ENCODE measurements around the gene KCTD17. TPM values are rescaled to one million over a fixed set of nuclear protein-coding genes. Genes with fewer than 3 reads are reported as not detected.
A peak's percentile ranks its signal among the peaks of the same experiment; 100 is the strongest.

The KCTD17 gene
- total and polyA plus RNA-seq, 7 experiments from 2014 or later, result 10.3 to 44.5 (median 23.6) TPM

DNA sequence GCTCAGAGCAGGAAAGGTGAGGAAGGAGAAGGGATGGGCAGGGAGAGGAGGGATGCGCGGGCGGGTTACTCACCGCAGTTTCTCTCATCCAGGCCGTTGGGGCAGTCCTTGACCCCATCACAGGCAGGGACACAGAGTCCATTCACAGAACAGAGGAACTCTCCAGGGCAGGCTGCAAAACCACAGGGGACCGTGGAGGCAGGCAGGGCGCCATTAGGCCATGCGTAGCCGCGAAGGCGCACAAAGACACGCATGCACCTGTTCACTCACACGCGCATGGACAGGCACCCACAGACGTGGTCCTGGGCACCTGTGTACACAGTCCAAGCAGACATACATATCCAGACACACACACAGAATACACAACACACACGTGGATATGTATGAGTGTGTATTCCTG lies 23.0 kb downstream of the KCTD17 start:
- H3K9me3 Mint-ChIP-seq, result peaks cover 0 to 1% (median 0%) of the 10 kb centered on the region in 11 donors
- H3K27me3 ChIP-seq (ENCODE audit: control insufficient read depth in 2 of 2, insufficient read depth in 2 of 2, low read length in 2 of 2), result peaks cover 0 to 4% of the 10 kb centered on the region in 2 donors
- no peaks in the 10 kb centered on the region for H3K36me3 ChIP-seq (ENCODE audit: control insufficient read depth in 2 of 3, insufficient read depth in 3 of 3, low read length in 3 of 3)
- intact Hi-C loops (cut with micrococcal nuclease), result loop anchor here (10.0 kb wide), 2 partner anchors 350 to 410 kb away; partner anchors contain the start of genes ELFN2 (in 1 of the 2) and MFNG (in 1 of the 2)
- DNase-seq (no peak), ATAC-seq (no peak)
- H3K27ac Mint-ChIP-seq, result no peak overlapping the region
- H3K27ac ChIP-seq (ENCODE audit: low read depth, low read length), result no peak overlapping the region
- peaks cover 17 to 19% of the 10 kb centered on the region in 2 donors for H3K4me1 ChIP-seq (ENCODE audit: control insufficient read depth in 2 of 2, insufficient read depth in 2 of 2, low read length in 2 of 2)
- CTCF ChIA-PET, result interaction anchor here (0.9 kb wide), 1 partner anchor 125 kb away, joined by 3 read pairs; no protein-coding TSS in a partner anchor
- peaks cover 0 to 1% (median 0%) of the 10 kb centered on the region in 5 donors for H3K36me3 Mint-ChIP-seq
- H3K4me3 Mint-ChIP-seq, result no peak overlapping the region
- H3K4me3 ChIP-seq (ENCODE audit: low read length), result no peak overlapping the region
- H3K4me1 Mint-ChIP-seq, result peaks cover 14 to 23% (median 19%) of the 10 kb centered on the region in 7 donors
- POLR2A ChIA-PET, result no interaction called here
- no peaks in the 10 kb centered on the region for H3K9me3 ChIP-seq (ENCODE audit: control insufficient read depth in 2 of 3, low read length in 3 of 3)
- peaks cover 7 to 18% (median 13%) of the 10 kb centered on the region in 5 donors for H3K27me3 Mint-ChIP-seq

GRCh38 chr22:37075046-37075445 lies 23.5 kb downstream of the KCTD17 start:
- H3K36me3 Mint-ChIP-seq, result peaks cover 0 to 1% (median 0%) of the 10 kb centered on the region in 5 donors
- Histone ChIP-seq H3K4me1 (ENCODE audit: control insufficient read depth in 2 of 2, insufficient read depth in 2 of 2, low read length in 2 of 2) (peaks cover 23 to 24% of the 10 kb centered on the region in 2 donors), H3K36me3 (ENCODE audit: control insufficient read depth in 2 of 3, insufficient read depth in 3 of 3, low read length in 3 of 3) (no peaks in the 10 kb centered on the region), H3K9me3 (ENCODE audit: control insufficient read depth in 2 of 3, low read length in 3 of 3) (no peaks in the 10 kb centered on the region), H3K27me3 (ENCODE audit: control insufficient read depth in 2 of 2, insufficient read depth in 2 of 2, low read length in 2 of 2) (peaks cover 0 to 4% of the 10 kb centered on the region in 2 donors), H3K4me3 (ENCODE audit: low read length) (no peak overlapping the region), H3K27ac (ENCODE audit: low read depth, low read length) (no peak overlapping the region)
- CTCF ChIA-PET, result no interaction called here
- POLR2A ChIA-PET, result no interaction called here
- no peak overlapping the region for H3K4me3 Mint-ChIP-seq
- H3K9me3 Mint-ChIP-seq, result peaks cover 0 to 1% (median 0%) of the 10 kb centered on the region in 11 donors
- peaks cover 20 to 28% (median 24%) of the 10 kb centered on the region in 7 donors for H3K4me1 Mint-ChIP-seq
- no peak for DNase-seq
- ATAC-seq, result no peak
- intact Hi-C loops (cut with micrococcal nuclease), result loop anchor here (10.0 kb wide), 2 partner anchors 350 to 410 kb away; partner anchors contain the start of genes ELFN2 (in 1 of the 2) and MFNG (in 1 of the 2)
- H3K27me3 Mint-ChIP-seq, result peaks cover 1 to 13% (median 8%) of the 10 kb centered on the region in 5 donors
- H3K27ac Mint-ChIP-seq, result peak overlapping the region in 1 of 9 donors; percentile 38

DNA sequence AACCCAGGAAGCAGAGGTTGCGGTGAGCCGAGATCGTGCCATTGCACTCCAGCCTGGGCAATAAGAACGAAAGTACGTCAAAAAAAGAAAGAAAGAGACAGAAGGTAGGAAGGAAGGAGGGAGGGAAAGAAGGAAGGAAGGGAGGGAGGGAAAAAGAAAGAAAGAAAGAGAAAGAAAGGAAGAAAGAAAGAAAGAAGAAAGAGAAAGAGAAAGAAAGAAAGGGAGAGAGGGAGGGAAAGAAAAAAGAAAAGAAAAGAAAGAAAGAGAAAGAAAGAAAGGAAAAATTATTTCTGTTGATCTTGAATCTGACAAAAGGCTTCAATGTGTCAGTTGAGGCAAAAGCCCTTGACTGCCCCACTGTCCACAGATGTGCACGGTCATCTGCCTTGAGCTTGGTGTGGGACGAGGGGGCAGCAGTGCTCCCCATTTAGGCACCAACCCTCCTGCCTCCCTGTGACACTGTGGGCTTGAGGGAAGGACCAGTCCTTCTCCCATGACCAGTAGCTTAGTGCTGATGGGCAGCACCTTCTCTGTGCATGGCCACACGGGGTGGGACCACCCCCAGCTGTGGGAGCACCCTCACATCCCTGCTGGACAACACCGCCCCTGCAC lies 24.4 kb downstream of the KCTD17 start:
- Mint-ChIP-seq H3K27ac (peak overlapping the region in 1 of 9 donors; percentile 39), H3K9me3 (peaks cover 0 to 1% (median 0%) of the 10 kb centered on the region in 11 donors)
- CTCF ChIA-PET, result interaction anchor here (0.9 to 1.9 kb wide), 3 partner anchors 49 to 121 kb away, joined by 3 to 17 read pairs (median 3); no protein-coding TSS in a partner anchor

DNA sequence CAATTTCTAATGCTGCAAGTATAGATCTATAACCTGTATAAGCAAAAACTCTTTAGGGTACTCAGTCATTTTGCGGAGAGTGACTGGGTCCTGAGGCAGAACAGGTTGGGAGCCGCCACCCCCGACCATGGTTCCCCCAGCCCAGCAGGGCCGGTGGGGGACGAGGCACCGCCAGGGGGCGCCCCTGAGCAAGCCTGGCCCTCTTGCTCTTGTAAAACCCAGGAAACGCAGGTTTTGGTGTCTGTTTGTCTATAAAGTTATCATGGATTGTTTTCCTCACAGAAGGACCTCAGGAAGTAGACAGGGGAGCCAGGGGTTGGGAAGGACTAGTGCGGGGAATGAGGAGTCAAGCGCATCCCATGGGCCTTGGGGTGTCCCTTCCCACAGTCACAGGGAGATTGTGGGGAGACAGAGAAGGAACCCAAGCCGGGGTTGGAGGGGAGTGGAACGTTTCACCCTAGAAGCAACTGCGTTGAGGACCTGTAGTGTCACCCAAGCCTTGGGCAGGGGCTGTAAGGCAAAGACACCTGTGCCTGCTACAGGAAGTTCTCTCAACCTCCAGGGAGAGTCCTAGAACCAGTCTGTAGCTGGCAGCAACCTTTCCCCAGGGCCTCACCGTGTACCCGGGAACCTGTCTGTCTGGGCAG lies 26.4 kb downstream of the KCTD17 start:
- peaks cover 23 to 54% (median 40%) of the 10 kb centered on the region in 7 donors for H3K4me1 Mint-ChIP-seq
- H3K27ac ChIP-seq (ENCODE audit: low read depth, low read length), result peak overlapping the region; percentile 93
- intact Hi-C loops (cut with micrococcal nuclease), result loop anchor here (1.0 to 10.0 kb wide), 7 partner anchors 84 to 407 kb away; partner anchors contain the start of genes ELFN2 (in 1 of the 2) and MFNG (in 1 of the 2)

More for the DNA sequence above, 24.4 kb downstream of the KCTD17 start:
- Mint-ChIP-seq H3K36me3 (no peaks in the 10 kb centered on the region), H3K4me1 (peaks cover 23 to 35% (median 31%) of the 10 kb centered on the region in 7 donors), H3K4me3 (no peak overlapping the region), H3K27me3 (peaks cover 0 to 5% (median 4%) of the 10 kb centered on the region in 5 donors)
- intact Hi-C loops (cut with micrococcal nuclease), result loop anchor here (10.0 kb wide), 2 partner anchors 349 to 409 kb away; partner anchors contain the start of genes ELFN2 (in 1 of the 2) and MFNG (in 1 of the 2)
- no peak for ATAC-seq
- H3K4me1 ChIP-seq (ENCODE audit: control insufficient read depth in 2 of 2, insufficient read depth in 2 of 2, low read length in 2 of 2), result peaks cover 31 to 33% of the 10 kb centered on the region in 2 donors
- H3K27me3 ChIP-seq (ENCODE audit: control insufficient read depth in 2 of 2, insufficient read depth in 2 of 2, low read length in 2 of 2), result peaks cover 0 to 4% of the 10 kb centered on the region in 2 donors
- H3K36me3 ChIP-seq (ENCODE audit: control insufficient read depth in 2 of 3, insufficient read depth in 3 of 3, low read length in 3 of 3), result no peaks in the 10 kb centered on the region
- H3K27ac ChIP-seq (ENCODE audit: low read depth, low read length), result no peak overlapping the region
- POLR2A ChIA-PET, result interaction anchor here (0.9 kb wide), 1 partner anchor 124 kb away, joined by 3 read pairs; no protein-coding TSS in a partner anchor
- no peak overlapping the region for H3K4me3 ChIP-seq (ENCODE audit: low read length)
- no peaks in the 10 kb centered on the region for H3K9me3 ChIP-seq (ENCODE audit: control insufficient read depth in 2 of 3, low read length in 3 of 3)
- DNase-seq, result no peak

DNA sequence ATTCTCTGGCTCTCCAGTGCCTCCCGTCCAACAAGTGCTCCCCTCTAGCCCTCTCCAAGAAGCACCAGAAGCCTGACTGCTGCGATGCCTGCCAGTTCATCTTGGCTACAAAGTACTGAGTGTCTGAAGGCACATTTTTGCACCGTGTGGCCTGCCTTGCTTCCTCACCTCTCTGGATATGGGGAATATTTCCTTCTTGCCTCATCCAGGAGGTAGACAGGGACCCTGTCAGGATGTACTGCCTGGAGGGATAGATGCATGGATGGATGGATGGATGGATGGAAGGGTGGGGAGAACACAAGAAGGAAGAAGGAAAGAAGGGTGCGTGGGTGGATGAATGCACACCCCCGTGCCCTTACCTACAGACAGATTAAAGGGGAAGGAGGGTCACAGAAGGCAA lies 27.6 kb downstream of the KCTD17 start:
- H3K27ac Mint-ChIP-seq, result peak overlapping the region; percentile 95 to 100 (median 99)
- no peaks in the 10 kb centered on the region for H3K9me3 ChIP-seq (ENCODE audit: control insufficient read depth in 2 of 3, low read length in 3 of 3)
- intact Hi-C loops (cut with micrococcal nuclease), result loop anchor here (1.0 to 10.0 kb wide), 7 partner anchors 43 to 406 kb away; partner anchors contain the start of genes ELFN2 (in 1 of the 2), IL2RB (in 1 of the 2), MFNG (in 1 of the 2) and RAC2 (in 1 of the 2)
- peaks cover 0 to 3% (median 0%) of the 10 kb centered on the region in 5 donors for H3K36me3 Mint-ChIP-seq
- H3K4me1 Mint-ChIP-seq, result peaks cover 25 to 65% (median 40%) of the 10 kb centered on the region in 7 donors
- CTCF ChIA-PET, result interaction anchor here (1.0 to 3.2 kb wide), 8 partner anchors 43 to 189 kb away, joined by 3 to 16 read pairs (median 5); no protein-coding TSS in a partner anchor
- peaks cover 0 to 1% (median 0%) of the 10 kb centered on the region in 11 donors for H3K9me3 Mint-ChIP-seq
- peaks cover 34 to 35% of the 10 kb centered on the region in 2 donors for H3K4me1 ChIP-seq (ENCODE audit: control insufficient read depth in 2 of 2, insufficient read depth in 2 of 2, low read length in 2 of 2)
- no peaks in the 10 kb centered on the region for H3K27me3 ChIP-seq (ENCODE audit: control insufficient read depth in 2 of 2, insufficient read depth in 2 of 2, low read length in 2 of 2)
- DNase-seq, result peak in 1 of 9 donors; percentile 18
- POLR2A ChIA-PET, result interaction anchor here (0.7 to 1.6 kb wide), 9 partner anchors 28 to 407 kb away, joined by 3 to 15 read pairs (median 4); partner anchors contain the start of genes IL2RB, KCTD17 and MFNG
- H3K27me3 Mint-ChIP-seq, result peaks cover 0 to 5% (median 4%) of the 10 kb centered on the region in 5 donors
- peak overlapping the region; percentile 93 for H3K27ac ChIP-seq (ENCODE audit: low read depth, low read length)
- no peaks in the 10 kb centered on the region for H3K36me3 ChIP-seq (ENCODE audit: control insufficient read depth in 2 of 3, insufficient read depth in 3 of 3, low read length in 3 of 3)
- H3K4me3 ChIP-seq (ENCODE audit: low read length), result peak overlapping the region; percentile 19
- no peak for ATAC-seq
- H3K4me3 Mint-ChIP-seq, result peak overlapping the region; percentile 57 to 78 (median 72)

More for the DNA sequence above, 26.4 kb downstream of the KCTD17 start:
- ATAC-seq (peak; percentile 56), DNase-seq (peak; percentile 69 to 92 (median 83))
- ChIA-PET POLR2A (no interaction called here), CTCF (interaction anchor here (0.7 to 1.3 kb wide), 4 partner anchors 88 to 183 kb away, joined by 3 to 7 read pairs (median 6); no protein-coding TSS in a partner anchor)
- H3K9me3 Mint-ChIP-seq, result peaks cover 0 to 1% (median 0%) of the 10 kb centered on the region in 11 donors
- no peaks in the 10 kb centered on the region for H3K9me3 ChIP-seq (ENCODE audit: control insufficient read depth in 2 of 3, low read length in 3 of 3)
- peak overlapping the region; percentile 32 to 81 (median 60) for H3K4me3 Mint-ChIP-seq
- H3K36me3 Mint-ChIP-seq, result peaks cover 0 to 3% (median 0%) of the 10 kb centered on the region in 5 donors
- H3K27me3 ChIP-seq (ENCODE audit: control insufficient read depth in 2 of 2, insufficient read depth in 2 of 2, low read length in 2 of 2), result no peaks in the 10 kb centered on the region
- H3K4me1 ChIP-seq (ENCODE audit: control insufficient read depth in 2 of 2, insufficient read depth in 2 of 2, low read length in 2 of 2), result peaks cover 34 to 35% of the 10 kb centered on the region in 2 donors
- H3K4me3 ChIP-seq (ENCODE audit: low read length), result no peak overlapping the region
- no peaks in the 10 kb centered on the region for H3K36me3 ChIP-seq (ENCODE audit: control insufficient read depth in 2 of 3, insufficient read depth in 3 of 3, low read length in 3 of 3)
- peak overlapping the region; percentile 95 to 100 (median 99) for H3K27ac Mint-ChIP-seq
- peaks cover 0 to 5% (median 4%) of the 10 kb centered on the region in 5 donors for H3K27me3 Mint-ChIP-seq

All from naive thymus-derived CD4-positive, alpha-beta T cell (primary cell).